ENCODE measurements around the gene IGSF9B.

GRCh38 chr11:133919330-133920108 is 37.2 kb downstream of the IGSF9B start:
- TF ChIP-seq CTCF (IDR thresholded peaks at IDR 0.05) (no peak), POLR2A (IDR thresholded peaks at IDR 0.05) (no peak)

Data from heart left ventricle (tissue), 13 donors.